DOHH2 (cell line): ENCODE results near the gene GET4.

Source experiments
- EZH2phosphoT487 ChIP-seq: fragments of 200-600 bp; sonication (generic); IDR thresholded peaks from 2 replicates; pipeline ENCODE4 v1.6.1; 2017; ENCODE audit warnings: borderline replicate concordance, mild to moderate bottlenecking, antibody characterized with exemption, low read length, moderate library complexity, mixed read lengths
- TF ChIP-seq, protein P1 (sequence below): fragments of 200-600 bp; sonication (generic); IDR thresholded peaks from one replicate; pipeline ENCODE4 v1.5.1; 2014; ENCODE audit warnings: antibody characterized with exemption, mild to moderate bottlenecking, low read depth, low read length; ENCODE audit not compliant: poor library complexity, severe bottlenecking

DNA sequence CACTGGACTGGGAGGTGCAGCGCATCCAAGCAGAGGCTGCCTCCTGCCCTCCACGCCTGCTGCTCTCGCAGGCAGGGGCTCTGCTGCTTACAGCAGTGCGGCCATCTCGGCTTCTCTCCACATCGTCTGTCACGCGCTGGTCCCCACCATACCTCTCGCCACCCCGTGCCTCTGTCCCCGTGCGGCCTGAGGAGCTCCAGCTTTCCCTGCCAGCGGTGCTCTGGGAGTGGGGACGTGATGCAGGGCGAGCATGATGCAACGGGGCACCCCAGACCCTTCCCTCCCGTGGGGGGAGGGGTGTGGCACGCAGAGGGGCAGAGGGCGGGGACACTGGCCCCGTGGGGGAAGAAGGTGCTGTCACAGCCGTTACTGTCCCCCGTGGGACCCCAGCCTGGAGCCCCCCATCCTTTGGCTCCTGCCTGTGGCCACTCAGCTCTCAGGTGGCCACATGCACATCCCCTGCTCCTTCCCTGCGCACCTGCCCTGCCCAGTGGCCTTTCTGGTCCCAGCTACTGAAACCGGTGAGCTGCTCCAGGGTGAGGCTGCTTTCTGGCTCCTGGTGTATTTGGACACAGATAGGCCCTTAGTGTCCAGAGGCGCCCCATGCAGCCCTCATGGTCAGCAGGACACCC, 9.0 kb downstream of the GET4 start:
- TF ChIP-seq, protein P1, sequence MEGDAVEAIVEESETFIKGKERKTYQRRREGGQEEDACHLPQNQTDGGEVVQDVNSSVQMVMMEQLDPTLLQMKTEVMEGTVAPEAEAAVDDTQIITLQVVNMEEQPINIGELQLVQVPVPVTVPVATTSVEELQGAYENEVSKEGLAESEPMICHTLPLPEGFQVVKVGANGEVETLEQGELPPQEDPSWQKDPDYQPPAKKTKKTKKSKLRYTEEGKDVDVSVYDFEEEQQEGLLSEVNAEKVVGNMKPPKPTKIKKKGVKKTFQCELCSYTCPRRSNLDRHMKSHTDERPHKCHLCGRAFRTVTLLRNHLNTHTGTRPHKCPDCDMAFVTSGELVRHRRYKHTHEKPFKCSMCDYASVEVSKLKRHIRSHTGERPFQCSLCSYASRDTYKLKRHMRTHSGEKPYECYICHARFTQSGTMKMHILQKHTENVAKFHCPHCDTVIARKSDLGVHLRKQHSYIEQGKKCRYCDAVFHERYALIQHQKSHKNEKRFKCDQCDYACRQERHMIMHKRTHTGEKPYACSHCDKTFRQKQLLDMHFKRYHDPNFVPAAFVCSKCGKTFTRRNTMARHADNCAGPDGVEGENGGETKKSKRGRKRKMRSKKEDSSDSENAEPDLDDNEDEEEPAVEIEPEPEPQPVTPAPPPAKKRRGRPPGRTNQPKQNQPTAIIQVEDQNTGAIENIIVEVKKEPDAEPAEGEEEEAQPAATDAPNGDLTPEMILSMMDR, result no peak
- TF ChIP-seq EZH2phosphoT487, result no peak
